Adrenal gland (tissue), 5 donors: ENCODE results near the gene CCL14.

Source experiments
- CTCF ChIP-seq, 6 experiments: fragments of 450-650 bp in 4 of 6; fragments of 200-600 bp in 2 of 6; sonication (generic) in 1 of 6; IDR thresholded peaks; 1 replicate in 5 of 6; 2 replicates in 1 of 6; pipeline versions ENCODE4 v1.5.1 to v1.8.0; 2016 to 2021; ENCODE audit warnings: antibody characterized with exemption in 6 of 6, mild to moderate bottlenecking in 2 of 6, moderate library complexity in 1 of 6
- POLR2A ChIP-seq, 2 donors: fragments of 450-650 bp; IDR thresholded peaks; one replicate each; pipeline ENCODE4 v1.6.1; 2017; ENCODE audit warnings: antibody characterized with exemption in 2 of 2, mild to moderate bottlenecking in 2 of 2, moderate library complexity in 1 of 2
- donor health status: DM: no; HTN: no; CAD: no.

GRCh38 chr17:35977509-35977908 lies 9.0 kb downstream of the CCL14 start:
- TF ChIP-seq CTCF (IDR thresholded peaks at IDR 0.05) (no peak), POLR2A (IDR thresholded peaks at IDR 0.05) (no peak)
